BE2C (cell line): ENCODE data around the gene VPS52.

Experiments used
- DNase-seq: peaks from one replicate; pipeline ENCODE4 v3.0.0-alpha.2; 2020
- H3K27me3 ChIP-seq: fragments of 250-450 bp; sonication (Bioruptor Pico); 2 replicates; pipeline ENCODE4 v1.5.1; 2020; ENCODE audit warnings: mild to moderate bottlenecking
- H3K36me3 ChIP-seq: fragments of 250-450 bp; sonication (Bioruptor Pico); 2 replicates; pipeline ENCODE4 v1.5.1; 2020; ENCODE audit warnings: mild to moderate bottlenecking
- H3K4me1 ChIP-seq: fragments of 250-450 bp; sonication (Bioruptor Pico); 2 replicates; pipeline ENCODE4 v1.5.1; 2020
- H3K4me3 ChIP-seq: 2 replicates; pipeline ENCODE4 v1.5.1; 2011; ENCODE audit warnings: low read depth, low read length
- H3K9me3 ChIP-seq: fragments of 250-450 bp; sonication (Bioruptor Pico); 2 replicates; pipeline ENCODE4 v1.5.1; 2020
- TF ChIP-seq, protein P1 (sequence below): IDR thresholded peaks from 2 replicates; pipeline ENCODE4 v1.5.1; 2012; ENCODE audit warnings: mild to moderate bottlenecking, low read depth, low read length

Gene VPS52

DNA sequence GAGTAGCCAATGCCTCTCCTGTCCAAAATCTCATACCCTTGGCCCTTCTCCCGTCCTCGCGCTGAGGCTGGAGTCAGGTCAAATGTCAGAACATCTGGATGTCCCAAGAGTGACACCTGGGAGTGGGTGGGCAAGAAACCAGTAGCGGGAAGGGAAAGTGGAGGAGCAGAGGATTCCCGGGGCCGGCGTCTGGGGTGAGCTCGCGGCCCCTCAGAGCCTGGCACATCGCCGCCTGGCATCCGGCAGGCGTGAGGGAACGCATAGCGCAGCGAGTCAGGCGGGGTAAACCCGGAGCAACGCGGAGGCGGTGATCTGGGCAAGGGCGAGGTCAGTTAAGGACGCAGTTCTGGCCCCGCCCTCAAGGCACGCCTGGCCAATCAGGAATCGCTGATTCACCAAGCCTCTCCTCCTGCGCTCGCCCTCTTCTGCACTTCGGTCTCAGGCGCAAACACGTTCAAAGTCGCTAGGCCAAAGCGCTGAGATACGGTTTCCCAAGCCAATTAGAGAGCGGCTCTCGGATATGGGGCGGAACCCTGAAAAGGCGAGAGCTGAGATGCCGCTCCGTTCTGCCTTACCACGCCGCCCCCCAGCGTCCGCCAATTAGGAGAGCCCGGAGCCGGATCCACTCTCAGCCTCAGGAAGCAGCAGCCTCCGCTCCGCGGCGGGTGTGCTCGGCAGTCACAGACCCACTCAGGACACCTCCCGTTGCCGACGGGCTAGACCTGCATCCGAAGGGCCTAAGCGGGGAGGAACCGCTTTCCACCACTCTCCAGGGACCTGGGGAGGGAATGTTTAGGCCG, 22.5 kb downstream of the VPS52 start:
- TF ChIP-seq, protein P1, sequence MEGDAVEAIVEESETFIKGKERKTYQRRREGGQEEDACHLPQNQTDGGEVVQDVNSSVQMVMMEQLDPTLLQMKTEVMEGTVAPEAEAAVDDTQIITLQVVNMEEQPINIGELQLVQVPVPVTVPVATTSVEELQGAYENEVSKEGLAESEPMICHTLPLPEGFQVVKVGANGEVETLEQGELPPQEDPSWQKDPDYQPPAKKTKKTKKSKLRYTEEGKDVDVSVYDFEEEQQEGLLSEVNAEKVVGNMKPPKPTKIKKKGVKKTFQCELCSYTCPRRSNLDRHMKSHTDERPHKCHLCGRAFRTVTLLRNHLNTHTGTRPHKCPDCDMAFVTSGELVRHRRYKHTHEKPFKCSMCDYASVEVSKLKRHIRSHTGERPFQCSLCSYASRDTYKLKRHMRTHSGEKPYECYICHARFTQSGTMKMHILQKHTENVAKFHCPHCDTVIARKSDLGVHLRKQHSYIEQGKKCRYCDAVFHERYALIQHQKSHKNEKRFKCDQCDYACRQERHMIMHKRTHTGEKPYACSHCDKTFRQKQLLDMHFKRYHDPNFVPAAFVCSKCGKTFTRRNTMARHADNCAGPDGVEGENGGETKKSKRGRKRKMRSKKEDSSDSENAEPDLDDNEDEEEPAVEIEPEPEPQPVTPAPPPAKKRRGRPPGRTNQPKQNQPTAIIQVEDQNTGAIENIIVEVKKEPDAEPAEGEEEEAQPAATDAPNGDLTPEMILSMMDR, result no peak
- DNase-seq, result peak; percentile 98
- Histone ChIP-seq H3K36me3 (no peaks in the 10 kb centered on the region), H3K4me3 (peak overlapping the region; percentile 72), H3K27me3 (no peaks in the 10 kb centered on the region), H3K9me3 (no peaks in the 10 kb centered on the region), H3K4me1 (peaks cover 12% of the 10 kb centered on the region)

DNA sequence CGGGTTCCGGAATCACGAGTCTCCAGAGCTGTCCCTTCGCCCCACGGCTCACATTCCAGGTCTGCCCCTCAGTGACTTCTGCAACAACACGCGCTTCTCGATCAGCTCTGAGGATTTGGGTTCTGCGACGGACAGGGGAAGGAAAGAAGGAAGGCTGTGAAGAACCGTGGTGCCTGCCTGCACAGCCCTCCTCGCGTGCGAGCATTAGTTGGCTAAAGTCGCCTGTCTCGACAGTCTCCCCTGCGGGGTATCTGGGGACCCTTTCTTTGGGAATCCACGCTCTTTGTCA, 23.1 kb downstream of the VPS52 start:
- TF ChIP-seq, protein P1, result no peak
- no peaks in the 10 kb centered on the region for H3K36me3 ChIP-seq

DNA sequence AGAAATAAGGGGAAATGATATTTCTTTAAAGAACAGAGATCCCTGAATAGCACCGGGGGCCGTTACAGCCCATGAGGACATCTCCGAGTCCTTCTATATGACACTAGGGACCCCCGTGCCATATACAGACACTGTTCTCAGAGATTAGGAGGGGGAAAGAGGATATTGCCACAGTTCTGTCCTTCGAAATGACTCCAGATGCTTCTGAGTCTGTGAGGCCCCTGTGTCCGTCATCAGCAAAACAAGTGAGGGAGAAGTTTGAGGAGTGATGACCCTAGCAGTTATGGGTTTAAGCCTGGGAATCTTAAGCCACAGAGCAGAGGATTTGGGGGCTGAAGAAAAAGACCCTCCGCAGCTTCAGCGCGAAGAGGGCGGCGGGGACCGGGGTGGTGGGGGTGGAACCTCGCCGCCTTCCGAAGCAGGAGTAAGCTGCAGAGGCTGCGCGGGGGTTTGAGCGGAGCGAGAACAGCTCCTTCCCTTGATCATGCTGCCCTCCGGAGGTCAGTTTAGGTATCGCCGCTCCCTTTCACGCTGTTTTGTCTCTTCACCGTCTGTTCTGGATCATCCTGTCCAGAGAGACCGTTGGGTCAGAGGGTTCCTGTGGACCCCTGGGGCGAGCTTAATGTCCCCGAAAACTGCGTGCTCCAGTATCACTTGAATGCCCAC, 23.6 kb downstream of the VPS52 start:
- H3K27me3 ChIP-seq, result peaks cover 4% of the 10 kb centered on the region; the same call in 1 of the 2 replicates
- H3K9me3 ChIP-seq, result no peaks in the 10 kb centered on the region
- H3K4me3 ChIP-seq, result peak overlapping the region; percentile 70
- TF ChIP-seq, protein P1, result peak; percentile 89
- DNase-seq, result peak; percentile 90
- peaks cover 12% of the 10 kb centered on the region for H3K4me1 ChIP-seq
- no peaks in the 10 kb centered on the region for H3K36me3 ChIP-seq

More for the DNA sequence above, 23.1 kb downstream of the VPS52 start:
- DNase-seq, result peak; percentile 38
- H3K27me3 ChIP-seq, result no peaks in the 10 kb centered on the region
- H3K4me3 ChIP-seq, result peak overlapping the region; percentile 70
- peaks cover 12% of the 10 kb centered on the region for H3K4me1 ChIP-seq
- H3K9me3 ChIP-seq, result no peaks in the 10 kb centered on the region

DNA sequence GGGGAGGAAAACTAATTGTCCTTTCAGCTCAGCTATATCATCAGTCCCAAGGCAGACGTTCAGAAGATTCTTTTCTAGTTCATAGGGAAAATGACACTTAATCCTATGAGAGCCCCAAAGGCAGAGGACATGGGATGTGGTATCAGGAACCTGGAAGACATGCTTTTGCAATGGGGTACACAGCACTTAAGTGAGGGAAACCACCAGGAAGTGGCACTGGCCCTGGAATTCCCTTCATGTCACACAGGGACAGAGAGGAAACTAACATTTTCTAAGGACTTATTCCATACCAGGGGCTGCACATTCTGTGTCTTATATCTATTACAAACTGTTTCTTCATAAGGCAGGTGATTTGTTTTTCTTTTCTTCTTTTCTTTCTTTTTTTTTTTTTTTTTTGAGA, 28.2 kb downstream of the VPS52 start:
- peaks cover under 1% of the 10 kb centered on the region; the same call in 1 of the 2 replicates for H3K4me1 ChIP-seq
- peaks cover 29% of the 10 kb centered on the region for H3K27me3 ChIP-seq
- no peak for DNase-seq
- TF ChIP-seq, protein P1, result no peak
- no peaks in the 10 kb centered on the region for H3K9me3 ChIP-seq
- H3K36me3 ChIP-seq, result no peaks in the 10 kb centered on the region
- H3K4me3 ChIP-seq, result no peak overlapping the region

DNA sequence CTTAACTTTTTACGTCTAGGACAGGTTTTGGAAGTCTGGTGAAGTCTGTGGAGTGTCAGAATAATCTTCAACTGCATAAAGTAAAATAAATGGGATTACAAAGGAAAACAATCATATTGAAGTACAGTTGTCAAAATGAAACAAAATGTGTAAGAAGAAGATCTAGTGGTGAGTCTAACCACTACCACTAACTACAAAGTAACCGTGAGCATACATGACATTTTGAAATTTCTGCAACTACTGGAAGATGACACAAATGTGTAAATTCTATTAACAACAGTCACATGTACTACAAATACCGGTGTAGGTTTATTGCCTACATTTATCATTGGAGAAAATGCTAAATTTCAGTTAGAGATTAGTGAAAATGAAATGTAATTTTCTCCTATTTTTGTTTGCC, 29.7 kb downstream of the VPS52 start:
- Histone ChIP-seq H3K36me3 (no peaks in the 10 kb centered on the region), H3K27me3 (peaks cover 34% of the 10 kb centered on the region), H3K4me3 (no peak overlapping the region), H3K4me1 (no peaks in the 10 kb centered on the region), H3K9me3 (no peaks in the 10 kb centered on the region)
- TF ChIP-seq, protein P1, result no peak
- no peak for DNase-seq

DNA sequence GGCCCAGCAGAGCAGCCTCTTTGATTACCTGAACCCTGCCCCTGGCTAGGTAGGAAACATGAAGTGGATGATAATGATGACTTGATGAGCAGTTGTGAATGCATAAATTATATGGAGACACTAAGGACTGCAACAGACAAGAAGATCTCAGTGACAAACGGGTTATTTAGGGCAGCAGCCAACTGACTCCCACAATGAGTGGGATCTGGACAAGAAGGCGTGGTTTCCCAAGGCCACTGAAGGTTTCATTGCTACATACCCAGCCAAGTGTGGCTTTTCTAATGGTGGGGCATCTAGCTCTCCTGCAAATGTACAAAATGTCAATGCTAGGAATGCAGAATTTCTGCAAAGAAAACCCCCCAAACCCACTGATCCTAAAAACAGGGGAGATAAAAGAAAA, 33.9 kb downstream of the VPS52 start:
- TF ChIP-seq, protein P1, result no peak
- Histone ChIP-seq H3K4me3 (no peak overlapping the region), H3K27me3 (peaks cover 28% of the 10 kb centered on the region), H3K4me1 (no peaks in the 10 kb centered on the region), H3K36me3 (no peaks in the 10 kb centered on the region), H3K9me3 (no peaks in the 10 kb centered on the region)
- DNase-seq, result no peak
